GM18951 (cell line): ENCODE data around the gene BCL2L11.

Experiments
- POLR2A ChIP-seq: IDR thresholded peaks from 4 replicates; pipeline ENCODE4 v1.6.1; 2011; ENCODE audit warnings: mild to moderate bottlenecking; ENCODE audit not compliant: insufficient read length, insufficient read depth; ENCODE audit errors: extremely low read depth
- in situ Hi-C: fragments of 300-500 bp; cut with MboI; formaldehyde crosslinking; loops from one replicate; pipeline ENCODE4 v1.12.0; 2022; ENCODE audit warnings: low sequenced_read_pairs, mixed read lengths, inconsistent platforms; ENCODE audit not compliant: unreplicated experiment

The BCL2L11 gene

GRCh38 chr2:111122631-111123421 is 2.1 kb downstream of the BCL2L11 start:
- peak; percentile 10 for TF ChIP-seq POLR2A
- in situ Hi-C loops = no loop called here

GRCh38 chr2:111123751-111124150 is 3.0 kb downstream of the BCL2L11 start:
- in situ Hi-C loops = no loop called here

GRCh38 chr2:111126581-111126980 is 5.9 kb downstream of the BCL2L11 start:
- in situ Hi-C loops = no loop called here
- no peak for TF ChIP-seq POLR2A

More at GRCh38 chr2:111123751-111124150, 3.0 kb downstream of the BCL2L11 start:
- TF ChIP-seq POLR2A = no peak

GRCh38 chr2:111127351-111127750 is 6.6 kb downstream of the BCL2L11 start:
- TF ChIP-seq POLR2A = no peak
- in situ Hi-C loops = no loop called here

GRCh38 chr2:111128096-111128495 is 7.4 kb downstream of the BCL2L11 start:
- no peak for TF ChIP-seq POLR2A
- in situ Hi-C loops = no loop called here

- in situ Hi-C loops = no loop called here
- no peak for TF ChIP-seq POLR2A
Measured at GRCh38 chr2:111133603-111134002, 12.9 kb downstream of the BCL2L11 start.

GRCh38 chr2:111134055-111134454 is 13.3 kb downstream of the BCL2L11 start:
- in situ Hi-C loops = no loop called here

GRCh38 chr2:111135237-111135909 is 14.7 kb downstream of the BCL2L11 start:
- TF ChIP-seq POLR2A = no peak
- in situ Hi-C loops = no loop called here

More at GRCh38 chr2:111134055-111134454, 13.3 kb downstream of the BCL2L11 start:
- no peak for TF ChIP-seq POLR2A

- in situ Hi-C loops = no loop called here
Measured at GRCh38 chr2:111135910-111136297, 15.2 kb downstream of the BCL2L11 start.

GRCh38 chr2:111138839-111139238 is 18.1 kb downstream of the BCL2L11 start:
- in situ Hi-C loops = no loop called here
- TF ChIP-seq POLR2A = no peak

More at GRCh38 chr2:111135910-111136297, 15.2 kb downstream of the BCL2L11 start:
- no peak for TF ChIP-seq POLR2A

GRCh38 chr2:111139637-111140317 is 19.1 kb downstream of the BCL2L11 start:
- no peak for TF ChIP-seq POLR2A
- in situ Hi-C loops = no loop called here

- in situ Hi-C loops = no loop called here
- no peak for TF ChIP-seq POLR2A
Measured at GRCh38 chr2:111140815-111141214, 20.1 kb downstream of the BCL2L11 start.

GRCh38 chr2:111142101-111142500 is 21.4 kb downstream of the BCL2L11 start:
- in situ Hi-C loops = no loop called here
- no peak for TF ChIP-seq POLR2A
